HL-60 (cell line): ENCODE results near the gene MYEOV.

Experiments
- DNase-seq, 2 experiments: peaks; one replicate each; pipeline ENCODE4 v3.0.0-alpha.2; 2010 to 2020; ENCODE audit warnings: low read depth in 1 of 2, low spot score in 1 of 2
- H3K27ac ChIP-seq: fragments of 250-450 bp; sonication (Bioruptor Pico); replicated peaks from 2 replicates; pipeline ENCODE4 v1.5.1; 2020; ENCODE audit warnings: mild to moderate bottlenecking, moderate library complexity
- H3K27me3 ChIP-seq: fragments of 250-450 bp; sonication (Bioruptor Pico); 2 replicates; pipeline ENCODE4 v1.5.1; 2021; ENCODE audit warnings: mild to moderate bottlenecking, moderate library complexity; ENCODE audit not compliant: insufficient read depth, poor library complexity, severe bottlenecking
- H3K4me3 ChIP-seq: replicated peaks from 2 replicates; pipeline ENCODE4 v1.5.1; 2011; ENCODE audit warnings: mild to moderate bottlenecking, control low read depth, low read length; ENCODE audit not compliant: insufficient read depth
- CTCF ChIP-seq: IDR thresholded peaks from one replicate; pipeline ENCODE4 v1.5.1; 2011; ENCODE audit warnings: low read length, control low read depth, inconsistent platforms; ENCODE audit not compliant: insufficient read depth
- GABPA ChIP-seq: IDR thresholded peaks from 2 replicates; pipeline ENCODE4 v1.6.1; 2012; ENCODE audit warnings: low read depth
- POLR2AphosphoS5 ChIP-seq: IDR thresholded peaks from 2 replicates; pipeline ENCODE4 v1.6.1; 2012; ENCODE audit warnings: low read depth
- SPI1 ChIP-seq: IDR thresholded peaks from 2 replicates; pipeline ENCODE4 v1.6.1; 2012; ENCODE audit warnings: low read depth, mild to moderate bottlenecking, borderline replicate concordance
- TF ChIP-seq, protein P1 (sequence below): IDR thresholded peaks from 2 replicates; pipeline ENCODE4 v1.6.1; 2012; ENCODE audit warnings: low read depth; ENCODE audit not compliant: insufficient replicate concordance

Gene MYEOV

GRCh38 chr11:69269926-69270697 lies 23.8 kb upstream of the MYEOV start:
- DNase-seq, result no peak
- TF ChIP-seq POLR2AphosphoS5, result no peak
- no peak for TF ChIP-seq CTCF
- TF ChIP-seq GABPA, result no peak
- TF ChIP-seq SPI1, result no peak
- TF ChIP-seq, protein P1, sequence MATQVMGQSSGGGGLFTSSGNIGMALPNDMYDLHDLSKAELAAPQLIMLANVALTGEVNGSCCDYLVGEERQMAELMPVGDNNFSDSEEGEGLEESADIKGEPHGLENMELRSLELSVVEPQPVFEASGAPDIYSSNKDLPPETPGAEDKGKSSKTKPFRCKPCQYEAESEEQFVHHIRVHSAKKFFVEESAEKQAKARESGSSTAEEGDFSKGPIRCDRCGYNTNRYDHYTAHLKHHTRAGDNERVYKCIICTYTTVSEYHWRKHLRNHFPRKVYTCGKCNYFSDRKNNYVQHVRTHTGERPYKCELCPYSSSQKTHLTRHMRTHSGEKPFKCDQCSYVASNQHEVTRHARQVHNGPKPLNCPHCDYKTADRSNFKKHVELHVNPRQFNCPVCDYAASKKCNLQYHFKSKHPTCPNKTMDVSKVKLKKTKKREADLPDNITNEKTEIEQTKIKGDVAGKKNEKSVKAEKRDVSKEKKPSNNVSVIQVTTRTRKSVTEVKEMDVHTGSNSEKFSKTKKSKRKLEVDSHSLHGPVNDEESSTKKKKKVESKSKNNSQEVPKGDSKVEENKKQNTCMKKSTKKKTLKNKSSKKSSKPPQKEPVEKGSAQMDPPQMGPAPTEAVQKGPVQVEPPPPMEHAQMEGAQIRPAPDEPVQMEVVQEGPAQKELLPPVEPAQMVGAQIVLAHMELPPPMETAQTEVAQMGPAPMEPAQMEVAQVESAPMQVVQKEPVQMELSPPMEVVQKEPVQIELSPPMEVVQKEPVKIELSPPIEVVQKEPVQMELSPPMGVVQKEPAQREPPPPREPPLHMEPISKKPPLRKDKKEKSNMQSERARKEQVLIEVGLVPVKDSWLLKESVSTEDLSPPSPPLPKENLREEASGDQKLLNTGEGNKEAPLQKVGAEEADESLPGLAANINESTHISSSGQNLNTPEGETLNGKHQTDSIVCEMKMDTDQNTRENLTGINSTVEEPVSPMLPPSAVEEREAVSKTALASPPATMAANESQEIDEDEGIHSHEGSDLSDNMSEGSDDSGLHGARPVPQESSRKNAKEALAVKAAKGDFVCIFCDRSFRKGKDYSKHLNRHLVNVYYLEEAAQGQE, result no peak
- Histone ChIP-seq H3K27ac (no peak overlapping the region), H3K27me3 (no peaks in the 10 kb centered on the region), H3K4me3 (no peak overlapping the region)

- TF ChIP-seq CTCF (no peak), SPI1 (no peak), POLR2AphosphoS5 (no peak), GABPA (no peak)
- TF ChIP-seq, protein P1, result no peak
- H3K27me3 ChIP-seq, result no peaks in the 10 kb centered on the region
Observed at GRCh38 chr11:69270941-69271340, 23.0 kb upstream of the MYEOV start.

GRCh38 chr11:69272055-69272454 lies 21.9 kb upstream of the MYEOV start:
- Histone ChIP-seq H3K4me3 (no peak overlapping the region), H3K27ac (no peak overlapping the region), H3K27me3 (no peaks in the 10 kb centered on the region)
- TF ChIP-seq, protein P1, result no peak
- TF ChIP-seq GABPA (no peak), CTCF (no peak), POLR2AphosphoS5 (no peak), SPI1 (no peak)
- DNase-seq, result no peak

More at GRCh38 chr11:69270941-69271340, 23.0 kb upstream of the MYEOV start:
- no peak for DNase-seq
- Histone ChIP-seq H3K27ac (no peak overlapping the region), H3K4me3 (no peak overlapping the region)
